OCI-LY7 (cell line): Measurements from ENCODE around the gene DOCK9.

Experiments
- CTCF ChIP-seq: fragments of 200-600 bp; sonication (generic); conservative IDR thresholded peaks from 2 replicates; pipeline ENCODE4 v1.5.1; 2014; ENCODE audit warnings: mild to moderate bottlenecking, antibody characterized with exemption, low read length, moderate library complexity, mixed read lengths
- EZH2phosphoT487 ChIP-seq: fragments of 200-600 bp; sonication (generic); IDR thresholded peaks from 2 replicates; pipeline ENCODE4 v1.6.1; 2018; ENCODE audit warnings: low read depth, borderline replicate concordance, mild to moderate bottlenecking, mixed run types, antibody characterized with exemption, low read length, moderate library complexity, mixed read lengths

GRCh38 chr13:98965325-98965724 is 12.5 kb downstream of the DOCK9 start:
- TF ChIP-seq CTCF (no peak), EZH2phosphoT487 (no peak)
